ENCODE results near the gene CREB3L2.

The CREB3L2 gene

DNA sequence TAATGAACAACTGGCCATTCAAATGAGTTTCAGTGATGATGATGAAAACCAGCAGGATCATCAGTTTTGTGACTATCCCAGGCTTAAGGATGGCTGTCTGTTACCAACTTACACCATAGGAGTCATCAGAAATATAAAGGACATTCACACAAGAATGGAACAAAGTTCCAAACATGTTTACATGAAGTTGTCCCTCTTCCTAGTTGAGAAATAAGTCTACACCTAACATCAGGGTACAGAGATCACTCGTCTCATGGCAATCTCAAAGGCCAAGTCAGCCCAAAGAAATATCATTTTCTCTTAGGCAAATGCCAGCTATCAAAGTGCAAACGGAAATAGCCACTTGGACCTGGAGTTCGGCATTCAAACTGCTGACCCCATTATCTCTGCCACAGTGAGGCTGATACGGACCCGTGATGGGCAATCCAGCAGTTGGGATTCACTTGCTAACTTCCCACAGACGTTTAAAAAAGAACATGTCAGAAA, 53.0 kb downstream of the CREB3L2 start:
- DNase-seq: no peak

DNA sequence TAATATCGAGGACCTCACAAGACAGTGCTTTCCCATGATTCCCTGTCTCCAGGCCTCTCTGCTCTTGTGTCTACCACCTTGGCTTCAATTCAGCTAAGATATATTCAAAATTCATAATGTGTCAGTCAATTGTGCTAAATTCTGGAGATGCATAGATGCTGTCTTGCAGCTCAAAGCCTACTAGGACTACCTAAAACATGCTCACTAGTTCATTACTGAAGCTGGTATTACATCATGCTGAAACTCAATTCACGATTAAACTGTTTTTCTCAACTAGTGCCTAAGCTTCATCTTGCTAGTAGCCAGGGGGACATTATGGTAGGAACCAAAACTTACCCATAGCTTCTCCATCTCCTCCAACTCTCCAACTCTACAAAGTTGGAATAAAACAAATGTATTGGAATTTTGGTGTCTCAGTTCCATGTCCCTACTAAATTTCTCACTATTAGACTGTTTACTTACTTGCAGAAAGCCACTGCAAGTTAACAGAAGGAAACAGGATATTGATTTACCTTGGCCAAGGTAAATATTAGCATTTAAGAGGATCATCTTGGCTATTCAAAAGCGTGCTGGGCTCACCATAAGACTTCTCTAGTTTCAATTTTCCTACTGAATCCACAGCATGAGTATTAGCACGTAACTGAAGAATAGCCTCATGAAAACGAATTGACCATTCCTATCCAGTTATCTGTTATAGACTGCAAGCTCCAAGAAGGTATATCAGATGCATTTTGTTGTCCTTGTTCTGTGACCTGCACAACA, 53.6 kb downstream of the CREB3L2 start:
- DNase-seq: no peak

DNA sequence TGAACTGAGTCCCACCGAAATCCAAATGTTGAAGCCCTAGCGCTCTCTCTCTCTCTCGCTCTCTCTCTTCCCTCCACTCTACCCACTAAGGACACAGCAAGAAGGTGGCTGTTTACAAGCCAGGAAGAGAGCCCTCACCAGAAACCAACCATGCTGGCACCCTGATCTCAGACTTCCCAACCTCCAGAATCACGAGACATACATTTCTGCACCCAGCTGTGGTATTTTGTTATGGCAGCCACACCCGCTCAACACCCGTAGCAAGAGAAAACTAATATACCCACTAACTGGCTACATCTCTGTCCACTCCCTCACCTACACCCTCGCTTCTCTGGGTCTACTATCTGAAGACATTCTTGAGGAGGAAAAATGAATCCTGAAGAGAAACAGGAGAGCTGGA, 54.8 kb downstream of the CREB3L2 start:
- no peak for DNase-seq

DNA sequence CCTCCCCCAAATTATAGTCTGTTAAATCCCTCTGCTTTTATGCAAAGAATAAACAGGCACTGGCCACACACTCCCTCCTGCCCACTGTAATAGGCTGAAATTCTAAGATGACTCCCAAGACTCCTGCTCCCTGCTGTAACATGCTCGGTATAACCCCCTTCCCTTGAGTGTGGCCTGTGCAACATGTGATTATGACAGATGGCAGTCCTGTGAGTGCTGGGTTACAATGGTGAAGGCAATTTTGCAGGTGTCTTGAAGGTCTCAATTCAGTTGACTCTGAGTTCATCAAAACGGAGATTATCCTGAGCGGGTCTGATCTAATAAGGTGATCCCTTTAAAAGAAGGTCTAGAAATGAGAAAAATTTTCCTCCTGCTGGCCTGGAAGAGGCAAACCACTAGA, 55.9 kb downstream of the CREB3L2 start:
- DNase-seq: no peak

- no peak for DNase-seq
Measured at GRCh38 chr7:137944168-137944567, 57.7 kb downstream of the CREB3L2 start.

DNA sequence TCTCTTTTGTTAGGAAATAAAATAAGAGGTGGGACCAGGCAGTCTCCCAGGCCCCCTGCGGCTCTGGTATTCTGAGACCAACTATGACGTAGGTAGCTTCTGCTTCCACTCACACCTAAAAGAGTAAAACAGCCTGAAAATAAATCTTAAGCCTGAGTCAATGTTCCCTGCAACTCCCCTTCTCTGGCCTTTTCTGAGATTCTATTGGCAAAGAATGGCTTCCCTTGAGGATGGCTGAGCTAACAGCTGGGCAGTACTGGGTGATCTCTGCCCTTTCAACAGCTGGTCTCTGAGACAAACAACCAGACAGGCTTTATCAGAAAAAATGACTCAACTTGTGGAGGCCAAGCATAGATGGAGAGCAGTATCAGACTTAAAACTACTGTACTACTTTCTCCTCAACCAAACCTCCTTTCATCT, 58.7 kb downstream of the CREB3L2 start:
- DNase-seq: no peak

GRCh38 chr7:137942484-137943115, 59.3 kb downstream of the CREB3L2 start:
- no peak for DNase-seq

- no peak for DNase-seq
Measured at GRCh38 chr7:137940656-137941518, 61.0 kb downstream of the CREB3L2 start.

GRCh38 chr7:137940218-137940617, 61.7 kb downstream of the CREB3L2 start:
- no peak for DNase-seq

DNA sequence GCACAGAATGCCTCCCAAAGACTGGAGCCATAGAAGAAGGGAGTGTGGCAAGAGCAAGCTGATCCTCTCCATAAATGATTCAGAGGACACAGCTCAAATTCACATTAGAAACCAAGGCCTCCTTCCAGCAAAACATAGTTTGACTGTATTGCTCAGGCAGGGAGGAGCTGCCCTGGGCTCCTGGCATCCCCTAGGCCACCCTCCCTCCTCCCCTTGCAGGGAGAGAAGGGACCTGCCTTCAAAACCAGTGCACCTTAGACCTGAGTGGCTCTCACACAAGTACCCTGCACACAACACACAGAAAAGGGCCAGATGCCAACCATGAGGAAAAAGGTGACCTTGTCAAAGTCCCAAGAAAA, 64.7 kb downstream of the CREB3L2 start:
- no peak for DNase-seq

DNA sequence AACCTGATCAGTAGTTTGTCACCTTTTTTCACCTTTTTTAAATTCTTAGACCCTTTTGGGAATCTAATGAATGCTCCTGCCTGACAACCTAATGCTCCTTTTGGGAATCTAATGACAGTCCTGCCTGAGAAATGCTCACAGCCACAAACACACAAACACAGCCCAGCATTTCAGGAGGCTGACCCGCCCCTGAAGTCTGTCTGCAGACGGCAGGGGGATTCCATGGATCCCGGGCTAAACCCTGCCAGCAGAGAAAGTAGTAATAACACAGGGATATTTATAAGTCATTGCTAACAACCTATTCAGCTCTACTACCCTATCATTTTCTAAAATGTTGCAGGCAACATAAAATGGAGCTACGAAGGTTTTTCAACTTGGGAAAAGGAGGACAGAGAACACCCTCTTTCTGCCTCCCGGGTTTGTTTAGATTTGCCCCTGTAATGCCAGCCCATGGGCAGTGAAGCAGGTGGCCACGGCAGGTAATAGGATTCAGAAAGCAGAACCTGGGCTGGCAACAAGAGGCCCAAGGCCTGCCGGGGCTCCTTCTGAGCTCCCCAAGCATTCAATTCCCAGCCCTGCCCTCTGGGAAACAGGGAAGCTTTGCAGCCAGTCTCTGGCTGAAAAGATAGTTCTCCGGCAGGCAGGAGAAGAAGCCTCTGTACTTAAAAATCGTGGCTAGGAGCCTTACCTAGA, 65.2 kb downstream of the CREB3L2 start:
- DNase-seq: no peak

- DNase-seq: no peak
Measured at GRCh38 chr7:137935884-137936508, 65.9 kb downstream of the CREB3L2 start.

- no peak for DNase-seq
Measured at GRCh38 chr7:137934941-137935883, 66.7 kb downstream of the CREB3L2 start.

GRCh38 chr7:137934176-137934826, 67.6 kb downstream of the CREB3L2 start:
- no peak for DNase-seq

GRCh38 chr7:137933270-137934017, 68.4 kb downstream of the CREB3L2 start:
- DNase-seq: peak; percentile 63

DNA sequence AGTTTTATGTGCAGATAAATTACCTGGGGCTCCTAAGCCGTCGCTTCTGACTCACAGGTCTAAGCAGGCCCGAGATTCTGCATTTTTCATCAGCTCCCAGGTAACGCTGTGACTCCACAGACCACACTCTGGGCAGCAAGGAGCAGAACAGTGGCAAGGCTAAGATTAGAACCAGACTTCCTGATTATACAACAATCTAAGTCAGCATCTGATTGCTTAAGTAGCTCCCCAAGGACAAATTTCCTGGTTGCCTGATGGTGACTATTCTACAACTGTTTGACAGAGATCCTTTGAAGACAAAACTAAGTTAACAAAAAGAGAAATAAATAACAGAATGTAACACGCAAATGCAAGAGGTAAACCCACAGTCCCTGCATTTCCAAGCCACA, 69.0 kb downstream of the CREB3L2 start:
- DNase-seq: no peak

DNA sequence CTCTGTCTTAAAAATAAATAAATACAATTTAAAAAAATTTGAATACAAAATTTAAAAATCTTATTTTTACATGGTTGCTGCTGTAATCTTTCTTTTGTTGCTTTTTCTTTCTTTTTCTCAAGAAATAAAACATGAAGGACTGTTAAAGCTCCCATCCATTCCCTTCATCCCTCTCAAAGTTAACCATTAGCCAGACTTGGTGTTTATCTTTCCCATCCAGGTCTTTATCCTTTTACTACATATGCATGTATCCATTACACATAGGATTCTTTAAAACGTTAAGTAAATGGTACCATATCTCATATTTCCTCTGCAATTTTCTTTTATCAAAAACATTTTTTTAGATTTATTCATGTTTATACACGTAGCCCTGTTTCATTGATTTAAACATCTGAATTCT, 70.1 kb downstream of the CREB3L2 start:
- peak; percentile 25 for DNase-seq

DNA sequence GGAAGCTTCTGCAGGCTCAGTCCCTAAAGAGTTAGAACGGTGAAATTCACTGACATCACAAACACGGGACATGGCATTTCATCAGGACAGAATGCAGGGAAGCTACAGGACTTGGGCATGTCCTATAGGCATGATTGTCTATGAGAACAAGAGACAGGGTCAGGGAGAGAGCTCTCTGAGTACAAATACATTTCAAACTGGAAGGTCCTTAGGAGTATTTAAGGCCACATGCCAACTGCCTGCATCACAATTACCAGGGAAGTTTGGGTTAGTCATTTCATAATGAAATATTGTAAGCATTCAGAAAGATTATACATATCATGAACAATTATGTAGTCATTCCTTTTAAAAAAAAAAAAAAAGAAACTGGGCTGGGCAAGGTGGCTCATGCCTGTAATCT, 71.3 kb downstream of the CREB3L2 start:
- no peak for DNase-seq

- DNase-seq: no peak
Measured at GRCh38 chr7:137928626-137929025, 73.3 kb downstream of the CREB3L2 start.

DNA sequence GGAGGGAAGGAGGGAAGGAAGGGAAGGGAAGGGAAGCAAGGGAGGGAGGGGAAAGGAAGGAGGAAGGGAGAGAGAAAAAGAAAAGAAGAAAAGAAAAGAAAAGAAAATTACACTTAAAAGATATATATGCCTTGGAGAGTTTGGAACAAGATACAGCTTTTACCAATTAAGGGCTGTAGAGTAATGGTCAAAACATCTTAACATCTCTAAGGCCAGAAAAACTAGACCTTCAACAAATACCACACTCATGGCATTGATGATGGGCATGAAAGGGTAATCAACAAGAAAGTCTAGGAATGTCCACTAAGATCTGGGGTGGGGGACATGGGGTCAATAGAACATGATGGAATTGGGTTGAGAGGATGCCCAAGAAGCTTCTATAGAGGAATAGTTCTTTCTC, 74.5 kb downstream of the CREB3L2 start:
- DNase-seq: no peak

All from kidney glomerular epithelial cell (primary cell).